Panc1 (cell line): Measurements from ENCODE around the gene CNGA1. TPM values are rescaled to one million over a fixed set of nuclear protein-coding genes. Genes with fewer than 3 reads are reported as not detected.
A peak's percentile ranks its signal among the peaks of the same experiment; 100 is the strongest.

Source experiments
- ATAC-seq: fragments of 200-7000 bp; cut with Tn5 transposase; 2 replicates; pipeline ENCODE4 v1.9.1; 2020; ENCODE audit warnings: mild to moderate bottlenecking, moderate library complexity
- Bru-seq: library from RNA; stranded (reverse); fragments of 400-500 nt; gene quantifications from one replicate; lab custom pipeline; 2021; lab: Mats Ljungman, UMichigan
- BruChase-seq, 2 experiments: library from RNA; stranded (reverse); fragments of 400-500 nt; gene quantifications; one replicate each; lab custom pipeline; 2021; lab: Mats Ljungman, UMichigan
- BruUV-seq: library from RNA; stranded (reverse); fragments of 400-500 nt; replicated peaks from 2 replicates; lab custom pipeline; 2021; lab: Mats Ljungman, UMichigan
- CTCF ChIA-PET: fragments of 300-600 bp; sonication (Branson Sonifier 250); formaldehyde crosslinking; loops from one replicate; lab custom pipeline; 2022; ENCODE audit warnings: antibody characterized with exemption; lab: Charles Lee
- POLR2A ChIA-PET: fragments of 300-600 bp; sonication (Branson Sonifier 250); formaldehyde crosslinking; loops from one replicate; lab custom pipeline; 2022; ENCODE audit warnings: antibody characterized with exemption; lab: Charles Lee
- DNase-seq: peaks from one replicate; pipeline ENCODE4 v3.0.0-alpha.2; 2010; ENCODE audit warnings: low read depth, low spot score
- H3K27ac ChIP-seq: 2 replicates; pipeline ENCODE4 v1.5.1; 2011; ENCODE audit warnings: mild to moderate bottlenecking, low read length, inconsistent platforms
- H3K27me3 ChIP-seq: fragments of 200-500 bp; sonication (Bioruptor generic); 2 replicates; pipeline ENCODE4 v1.6.0; 2014; ENCODE audit warnings: low read length, inconsistent platforms; ENCODE audit not compliant: control insufficient read depth, insufficient read depth
- H3K36me3 ChIP-seq: fragments of 200-500 bp; sonication (Bioruptor generic); 2 replicates; pipeline ENCODE4 v1.5.1; 2014; ENCODE audit warnings: inconsistent platforms, mild to moderate bottlenecking, low read length, moderate library complexity; ENCODE audit not compliant: control insufficient read depth, insufficient read depth
- H3K4me1 ChIP-seq: 2 replicates; pipeline ENCODE4 v1.5.1; 2011; ENCODE audit warnings: inconsistent platforms, mild to moderate bottlenecking, low read length, moderate library complexity; ENCODE audit not compliant: control insufficient read depth, insufficient read depth
- H3K4me3 ChIP-seq, 2 experiments: 2 replicates each; pipeline ENCODE4 v1.5.1; 2011 to 2012; ENCODE audit warnings: low read depth in 2 of 2, low read length in 2 of 2, mild to moderate bottlenecking in 2 of 2, inconsistent platforms in 1 of 2, moderate library complexity in 1 of 2
- H3K9me3 ChIP-seq: fragments of 200-500 bp; sonication (Bioruptor generic); 2 replicates; pipeline ENCODE4 v1.5.1; 2014; ENCODE audit warnings: low read depth, mild to moderate bottlenecking, inconsistent platforms, low read length, moderate library complexity; ENCODE audit not compliant: control insufficient read depth, insufficient read depth
- POLR2AphosphoS5 ChIP-seq: IDR thresholded peaks from 2 replicates; pipeline ENCODE4 v1.6.1; 2012; ENCODE audit warnings: mild to moderate bottlenecking, low read depth, low read length, moderate library complexity
- TCF7L2 ChIP-seq: IDR thresholded peaks from 2 replicates; pipeline ENCODE4 v1.6.1; 2011; ENCODE audit warnings: mild to moderate bottlenecking, low read depth, low read length, inconsistent platforms
- in situ Hi-C: cut with HindIII; loops from 2 replicates; pipeline ENCODE4 v1.10.0; 2016; ENCODE audit warnings: low sequenced_read_pairs, low pct_unique_long_range_greater_than_20kb
- intact Hi-C: fragments of 100-400 bp; cut with micrococcal nuclease; formaldehyde crosslinking; loops from one replicate; pipeline ENCODE4 v1.10.0; 2022; ENCODE audit not compliant: unreplicated experiment
- long read RNA-seq: library from polyadenylated mRNA; unstranded; transcript quantifications from one replicate; pipeline ENCODE4 v2.0.0, GENCODE V29; 2021; ENCODE audit not compliant: unreplicated experiment
- polyA plus RNA-seq: library from polyadenylated mRNA; unstranded; fragments of >200 nt; gene quantifications from one replicate; pipeline ENCODE4 v1.2.1, GENCODE V29; 2012; ENCODE audit warnings: missing spikeins; ENCODE audit not compliant: insufficient read length
- total RNA-seq: library from RNA; stranded (reverse); gene quantifications from one replicate; pipeline ENCODE4 v1.2.1, GENCODE V29; 2021; ENCODE audit not compliant: unreplicated experiment
- TF ChIP-seq, protein P1 (sequence below), 2 experiments: IDR thresholded peaks; 2 replicates each; pipeline ENCODE4 v1.6.1; 2011 to 2012; ENCODE audit warnings: low read depth in 2 of 2, control low read depth in 1 of 2, low read length in 1 of 2, mild to moderate bottlenecking in 1 of 2, moderate library complexity in 1 of 2; ENCODE audit not compliant: insufficient read depth in 1 of 2
- TF ChIP-seq, protein P2 (sequence below): fragments of 450-650 bp; IDR thresholded peaks from 2 replicates; pipeline ENCODE4 v1.5.1; 2017; ENCODE audit warnings: mild to moderate bottlenecking

CNGA1 gene
- 0.23 TPM for total RNA-seq
- polyA plus RNA-seq: not detected
- Bru-seq, nascent RNA: percentile 17 among the genes with signal in this experiment
- BruChase-seq, experiment 1, labeled RNA remaining after a 2-hour chase: percentile 10 among the genes with signal in this experiment
- BruChase-seq, experiment 2, labeled RNA remaining after a 6-hour chase: percentile 6 among the genes with signal in this experiment
- long read RNA-seq: 0 reads

DNA sequence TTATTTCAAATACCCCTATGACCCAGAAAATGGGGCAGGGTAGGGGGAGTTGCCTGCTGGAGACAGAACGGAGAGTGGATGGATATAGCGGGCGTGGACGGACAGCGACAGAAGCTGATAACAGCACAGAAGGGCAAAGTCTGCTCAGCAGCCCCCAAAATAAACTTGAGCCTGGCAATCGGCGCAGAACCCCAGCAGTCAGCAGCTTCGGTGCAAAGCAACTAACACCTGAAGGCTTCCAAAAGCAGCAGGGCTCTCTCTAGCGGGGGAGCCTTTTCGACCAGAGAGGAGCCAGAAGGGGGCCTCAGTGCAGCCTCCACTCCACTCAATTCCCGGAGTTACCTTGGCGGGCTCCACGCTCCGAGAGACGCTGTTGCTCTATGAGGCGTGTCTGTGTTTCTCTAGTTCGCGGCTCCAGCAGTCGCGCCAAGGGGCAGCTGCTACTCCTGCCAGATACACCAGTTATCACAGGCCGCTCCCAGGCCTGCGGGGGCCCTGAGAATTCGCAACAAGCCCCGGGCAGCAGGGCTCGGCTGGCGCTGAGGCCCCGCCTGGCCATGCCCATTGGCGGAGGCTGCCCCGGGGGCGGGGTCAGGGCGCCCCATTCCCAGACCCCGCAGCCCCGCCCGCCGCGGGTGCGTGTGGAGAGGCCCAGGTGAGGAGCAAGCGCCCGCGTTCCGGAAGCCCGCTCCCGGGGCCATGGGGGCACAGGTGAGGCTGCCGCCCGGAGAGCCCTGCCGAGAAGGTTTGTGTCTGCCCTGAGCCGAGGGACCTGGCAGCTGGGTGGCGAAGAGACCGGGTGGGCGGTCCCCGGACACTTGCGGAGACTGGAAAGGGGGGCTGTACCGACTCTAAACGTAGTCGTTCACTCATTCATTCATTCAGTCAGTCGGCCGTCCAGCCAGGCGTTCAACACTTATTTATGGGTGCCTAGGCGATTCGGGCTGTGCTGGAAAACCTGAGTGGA, at the start of gene CNGA1, which contains the start of gene NIPAL1:
Gene CNGA1, minus strand, starts transcription at position 541 of the 967 bp plus-strand sequence. CDS start 63,992 bp downstream, outside the sequence.
Gene NIPAL1, plus strand, starts transcription at position 632 of the 967 bp plus-strand sequence. Its CDS starts 68 bp downstream, at position 700.
- no peak within 1 kb of the TSS for H3K27ac ChIP-seq
- no peaks in the 10 kb centered on the region for H3K9me3 ChIP-seq
- TF ChIP-seq, protein P1, sequence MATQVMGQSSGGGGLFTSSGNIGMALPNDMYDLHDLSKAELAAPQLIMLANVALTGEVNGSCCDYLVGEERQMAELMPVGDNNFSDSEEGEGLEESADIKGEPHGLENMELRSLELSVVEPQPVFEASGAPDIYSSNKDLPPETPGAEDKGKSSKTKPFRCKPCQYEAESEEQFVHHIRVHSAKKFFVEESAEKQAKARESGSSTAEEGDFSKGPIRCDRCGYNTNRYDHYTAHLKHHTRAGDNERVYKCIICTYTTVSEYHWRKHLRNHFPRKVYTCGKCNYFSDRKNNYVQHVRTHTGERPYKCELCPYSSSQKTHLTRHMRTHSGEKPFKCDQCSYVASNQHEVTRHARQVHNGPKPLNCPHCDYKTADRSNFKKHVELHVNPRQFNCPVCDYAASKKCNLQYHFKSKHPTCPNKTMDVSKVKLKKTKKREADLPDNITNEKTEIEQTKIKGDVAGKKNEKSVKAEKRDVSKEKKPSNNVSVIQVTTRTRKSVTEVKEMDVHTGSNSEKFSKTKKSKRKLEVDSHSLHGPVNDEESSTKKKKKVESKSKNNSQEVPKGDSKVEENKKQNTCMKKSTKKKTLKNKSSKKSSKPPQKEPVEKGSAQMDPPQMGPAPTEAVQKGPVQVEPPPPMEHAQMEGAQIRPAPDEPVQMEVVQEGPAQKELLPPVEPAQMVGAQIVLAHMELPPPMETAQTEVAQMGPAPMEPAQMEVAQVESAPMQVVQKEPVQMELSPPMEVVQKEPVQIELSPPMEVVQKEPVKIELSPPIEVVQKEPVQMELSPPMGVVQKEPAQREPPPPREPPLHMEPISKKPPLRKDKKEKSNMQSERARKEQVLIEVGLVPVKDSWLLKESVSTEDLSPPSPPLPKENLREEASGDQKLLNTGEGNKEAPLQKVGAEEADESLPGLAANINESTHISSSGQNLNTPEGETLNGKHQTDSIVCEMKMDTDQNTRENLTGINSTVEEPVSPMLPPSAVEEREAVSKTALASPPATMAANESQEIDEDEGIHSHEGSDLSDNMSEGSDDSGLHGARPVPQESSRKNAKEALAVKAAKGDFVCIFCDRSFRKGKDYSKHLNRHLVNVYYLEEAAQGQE (IDR thresholded peaks at IDR 0.05; ENCODE audit: insufficient read depth in 1 of 2, low read depth in 2 of 2, low read length in 1 of 2): no peak
- TF ChIP-seq, protein P2, sequence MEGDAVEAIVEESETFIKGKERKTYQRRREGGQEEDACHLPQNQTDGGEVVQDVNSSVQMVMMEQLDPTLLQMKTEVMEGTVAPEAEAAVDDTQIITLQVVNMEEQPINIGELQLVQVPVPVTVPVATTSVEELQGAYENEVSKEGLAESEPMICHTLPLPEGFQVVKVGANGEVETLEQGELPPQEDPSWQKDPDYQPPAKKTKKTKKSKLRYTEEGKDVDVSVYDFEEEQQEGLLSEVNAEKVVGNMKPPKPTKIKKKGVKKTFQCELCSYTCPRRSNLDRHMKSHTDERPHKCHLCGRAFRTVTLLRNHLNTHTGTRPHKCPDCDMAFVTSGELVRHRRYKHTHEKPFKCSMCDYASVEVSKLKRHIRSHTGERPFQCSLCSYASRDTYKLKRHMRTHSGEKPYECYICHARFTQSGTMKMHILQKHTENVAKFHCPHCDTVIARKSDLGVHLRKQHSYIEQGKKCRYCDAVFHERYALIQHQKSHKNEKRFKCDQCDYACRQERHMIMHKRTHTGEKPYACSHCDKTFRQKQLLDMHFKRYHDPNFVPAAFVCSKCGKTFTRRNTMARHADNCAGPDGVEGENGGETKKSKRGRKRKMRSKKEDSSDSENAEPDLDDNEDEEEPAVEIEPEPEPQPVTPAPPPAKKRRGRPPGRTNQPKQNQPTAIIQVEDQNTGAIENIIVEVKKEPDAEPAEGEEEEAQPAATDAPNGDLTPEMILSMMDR: peak; percentile 60
- peak; percentile 98 for ATAC-seq
- peak within 1 kb of the TSS; percentile 59 to 66 for H3K4me3 ChIP-seq
- BruUV-seq: no TSS peak
- in situ Hi-C loops (no loop called here), intact Hi-C loops (no loop called here)
- no peaks in the 10 kb centered on the region for H3K27me3 ChIP-seq
- H3K4me1 ChIP-seq: no peaks in the 10 kb centered on the region
- ChIA-PET POLR2A (no interaction called here), CTCF (no interaction called here)
- 0 out of 2 replicates have a peak, but pooled peaks cover 3% of the 10 kb centered on the region for H3K36me3 ChIP-seq
- DNase-seq: no peak

DNA sequence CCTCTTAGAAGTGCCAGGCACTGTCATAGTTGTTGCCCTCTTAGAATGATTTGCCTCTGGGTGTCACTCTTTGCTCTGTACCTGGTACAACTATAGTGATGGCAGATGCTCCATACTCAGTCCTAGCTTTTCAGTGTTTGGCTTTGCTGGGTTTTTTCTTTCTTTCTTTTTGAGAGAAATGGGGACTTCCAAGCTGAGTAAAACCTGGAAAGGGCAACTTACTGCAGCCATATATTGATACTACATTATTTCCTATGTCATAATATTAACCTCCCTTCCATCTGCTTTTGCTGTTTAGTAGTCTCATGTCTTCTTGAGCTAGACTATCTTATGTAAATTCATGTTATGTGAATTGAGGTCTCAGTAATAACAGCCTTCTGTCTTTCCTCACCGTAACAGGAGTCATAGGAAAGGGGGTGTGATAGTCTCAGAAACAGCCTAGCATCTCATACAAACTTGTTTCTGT, 49.1 kb upstream of the CNGA1 start:
- Histone ChIP-seq H3K4me3 (no peak overlapping the region), H3K9me3 (no peaks in the 10 kb centered on the region), H3K27ac (no peak overlapping the region), H3K4me1 (no peaks in the 10 kb centered on the region), H3K27me3 (no peaks in the 10 kb centered on the region), H3K36me3 (no peaks in the 10 kb centered on the region)
- CTCF ChIA-PET: no interaction called here
- POLR2A ChIA-PET: no interaction called here
- in situ Hi-C loops: no loop called here
- BruUV-seq: no TSS peak
- DNase-seq (no peak), ATAC-seq (no peak)
- intact Hi-C loops: no loop called here
- TF ChIP-seq TCF7L2 (no peak), POLR2AphosphoS5 (no peak)
- TF ChIP-seq, protein P1 (IDR thresholded peaks at IDR 0.05; ENCODE audit: insufficient read depth in 1 of 2, low read depth in 2 of 2, low read length in 1 of 2): no peak
- TF ChIP-seq, protein P2: no peak
